PFSK-1 (cell line): ENCODE results near the gene SYNDIG1.

Source experiments
- POLR2AphosphoS5 ChIP-seq: IDR thresholded peaks from 2 replicates; pipeline ENCODE4 v1.6.1; 2012; ENCODE audit warnings: low read depth, mild to moderate bottlenecking, control low read depth, low read length, moderate library complexity
- SIN3A ChIP-seq: IDR thresholded peaks from 2 replicates; pipeline ENCODE4 v1.6.1; 2012; ENCODE audit warnings: mild to moderate bottlenecking, low read length, moderate library complexity, borderline replicate concordance; ENCODE audit not compliant: insufficient read depth

DNA sequence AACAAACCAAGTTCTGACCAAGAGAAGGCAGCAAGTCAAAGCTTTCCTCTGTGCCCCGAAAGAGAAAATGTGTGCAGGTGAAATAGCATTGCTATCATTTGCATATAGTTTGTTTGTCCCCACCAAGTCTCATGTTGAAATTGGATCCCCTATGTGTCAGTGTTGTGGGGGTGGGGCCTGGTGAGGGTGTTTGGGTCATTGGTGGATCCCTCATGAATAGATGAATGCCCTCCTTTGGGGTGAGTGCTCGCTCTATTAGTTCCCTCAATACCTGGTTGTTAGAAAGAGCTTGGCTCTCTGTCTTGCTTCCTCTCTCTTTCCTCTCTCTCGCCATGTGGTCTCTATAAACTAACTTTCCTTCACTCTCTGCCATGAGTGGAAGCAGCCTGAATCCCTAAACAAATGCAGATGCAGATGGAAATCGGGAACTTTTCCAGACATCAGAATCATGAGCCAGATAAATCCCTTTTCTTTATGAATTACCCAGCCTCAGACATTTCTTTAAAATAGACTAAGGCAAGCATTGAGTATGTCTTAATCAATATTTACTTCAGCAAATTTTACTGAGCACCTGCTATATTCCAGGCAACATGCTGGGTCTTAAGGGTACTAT, 43.8 kb upstream of the SYNDIG1 start:
- TF ChIP-seq POLR2AphosphoS5 (no peak), SIN3A (no peak)
